Left hindlimb (tissue), 1 donor: ENCODE results near the gene MPHOSPH9.
A peak's percentile ranks its signal among the peaks of the same experiment; 100 is the strongest.

Source experiments
- DNase-seq: peaks from one replicate; pipeline ENCODE4 v3.0.0-alpha.2; 2018

Gene MPHOSPH9, protein sequence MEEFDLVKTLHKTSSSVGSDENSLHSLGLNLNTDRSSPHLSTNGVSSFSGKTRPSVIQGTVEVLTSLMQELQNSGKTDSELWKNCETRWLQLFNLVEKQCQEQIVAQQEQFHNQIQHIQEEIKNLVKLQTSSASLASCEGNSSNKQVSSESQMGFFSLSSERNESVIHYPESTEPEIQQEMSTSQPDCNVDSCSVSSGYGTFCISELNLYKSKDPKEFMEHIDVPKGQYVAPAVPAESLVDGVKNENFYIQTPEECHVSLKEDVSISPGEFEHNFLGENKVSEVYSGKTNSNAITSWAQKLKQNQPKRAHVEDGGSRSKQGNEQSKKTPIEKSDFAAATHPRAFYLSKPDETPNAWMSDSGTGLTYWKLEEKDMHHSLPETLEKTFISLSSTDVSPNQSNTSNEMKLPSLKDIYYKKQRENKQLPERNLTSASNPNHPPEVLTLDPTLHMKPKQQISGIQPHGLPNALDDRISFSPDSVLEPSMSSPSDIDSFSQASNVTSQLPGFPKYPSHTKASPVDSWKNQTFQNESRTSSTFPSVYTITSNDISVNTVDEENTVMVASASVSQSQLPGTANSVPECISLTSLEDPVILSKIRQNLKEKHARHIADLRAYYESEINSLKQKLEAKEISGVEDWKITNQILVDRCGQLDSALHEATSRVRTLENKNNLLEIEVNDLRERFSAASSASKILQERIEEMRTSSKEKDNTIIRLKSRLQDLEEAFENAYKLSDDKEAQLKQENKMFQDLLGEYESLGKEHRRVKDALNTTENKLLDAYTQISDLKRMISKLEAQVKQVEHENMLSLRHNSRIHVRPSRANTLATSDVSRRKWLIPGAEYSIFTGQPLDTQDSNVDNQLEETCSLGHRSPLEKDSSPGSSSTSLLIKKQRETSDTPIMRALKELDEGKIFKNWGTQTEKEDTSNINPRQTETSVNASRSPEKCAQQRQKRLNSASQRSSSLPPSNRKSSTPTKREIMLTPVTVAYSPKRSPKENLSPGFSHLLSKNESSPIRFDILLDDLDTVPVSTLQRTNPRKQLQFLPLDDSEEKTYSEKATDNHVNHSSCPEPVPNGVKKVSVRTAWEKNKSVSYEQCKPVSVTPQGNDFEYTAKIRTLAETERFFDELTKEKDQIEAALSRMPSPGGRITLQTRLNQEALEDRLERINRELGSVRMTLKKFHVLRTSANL

DNA sequence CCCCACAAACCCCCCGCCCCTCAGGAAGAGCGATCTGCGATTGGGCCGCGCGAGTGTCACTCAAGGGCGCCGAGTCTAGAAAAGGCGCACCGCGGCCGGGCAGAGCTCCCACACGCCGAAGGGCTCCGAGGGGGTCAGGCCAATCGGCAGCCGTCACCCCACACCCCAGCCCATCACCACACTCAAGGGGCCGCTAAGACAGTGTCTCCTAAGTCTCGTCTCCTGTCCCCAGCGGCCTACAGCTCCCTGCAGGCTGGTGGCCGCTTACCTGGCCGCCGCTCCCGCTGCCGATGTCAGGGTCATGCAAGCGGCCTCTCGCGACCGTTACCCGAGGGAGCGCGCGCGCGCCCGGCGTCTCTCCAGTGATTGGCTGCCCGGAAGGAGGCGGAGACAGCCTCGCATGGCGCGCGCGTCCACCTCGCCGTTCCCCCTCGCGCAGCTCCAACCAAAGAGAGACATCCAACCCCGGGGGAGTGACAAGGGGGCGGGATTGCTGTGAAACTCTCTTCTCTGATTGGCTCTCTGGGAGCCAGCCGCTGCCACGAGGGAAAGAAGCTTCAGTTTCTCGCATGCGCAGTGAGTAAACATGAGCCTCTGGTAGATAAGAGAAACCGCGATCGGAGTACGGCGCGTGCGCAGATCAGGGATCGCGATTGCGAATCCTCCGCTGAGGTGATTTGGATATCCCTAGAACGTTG lies at the start of gene MPHOSPH9, which contains the start of gene MTRFR:
MPHOSPH9 (minus strand) TSS at position 335 of the 698 bp plus-strand sequence. CDS start 2,777 bp downstream, outside the sequence.
MTRFR (plus strand) TSS at position 630 of the 698 bp plus-strand sequence. CDS start 20,239 bp downstream, outside the sequence.
- peak; percentile 100 for DNase-seq

DNA sequence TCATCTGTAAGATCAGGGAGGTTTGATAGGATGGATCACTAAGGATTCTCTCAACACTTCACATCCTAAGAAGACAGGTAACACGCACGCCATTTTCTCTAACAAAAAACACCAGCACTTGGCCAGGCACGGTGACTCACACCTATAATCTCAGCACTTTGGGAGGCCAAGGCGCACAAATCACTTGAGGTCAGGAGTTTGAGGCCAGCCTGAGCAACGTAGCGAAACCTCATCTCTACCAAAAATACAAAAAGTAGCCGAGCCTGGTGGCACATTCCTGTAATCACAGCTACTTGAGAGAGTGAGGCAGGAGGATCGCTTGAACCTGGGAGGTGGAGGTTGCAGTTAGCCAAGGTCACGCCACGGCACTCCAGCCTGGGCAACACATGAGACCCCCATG lies 49.2 kb upstream of the MPHOSPH9 start:
- DNase-seq = no peak

DNA sequence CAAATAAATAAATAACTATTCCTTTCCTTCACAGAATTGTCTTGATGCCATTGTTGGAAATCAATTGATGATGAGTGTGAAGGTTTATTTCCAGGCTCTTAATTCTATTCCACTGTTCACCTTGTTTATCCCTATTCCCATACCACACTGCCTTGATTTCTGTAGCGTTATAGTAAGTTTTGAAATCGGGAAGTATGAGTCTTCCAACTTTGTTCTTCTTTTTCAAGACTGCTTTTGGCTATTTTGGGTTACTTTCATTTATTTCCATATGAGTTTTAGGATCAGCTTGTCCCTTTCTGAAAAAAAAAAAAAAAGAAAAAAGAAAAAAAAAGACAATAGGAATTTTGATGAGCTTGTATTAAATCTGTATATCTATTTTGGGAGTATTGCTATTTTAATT lies 48.0 kb upstream of the MPHOSPH9 start:
- DNase-seq = no peak

DNA sequence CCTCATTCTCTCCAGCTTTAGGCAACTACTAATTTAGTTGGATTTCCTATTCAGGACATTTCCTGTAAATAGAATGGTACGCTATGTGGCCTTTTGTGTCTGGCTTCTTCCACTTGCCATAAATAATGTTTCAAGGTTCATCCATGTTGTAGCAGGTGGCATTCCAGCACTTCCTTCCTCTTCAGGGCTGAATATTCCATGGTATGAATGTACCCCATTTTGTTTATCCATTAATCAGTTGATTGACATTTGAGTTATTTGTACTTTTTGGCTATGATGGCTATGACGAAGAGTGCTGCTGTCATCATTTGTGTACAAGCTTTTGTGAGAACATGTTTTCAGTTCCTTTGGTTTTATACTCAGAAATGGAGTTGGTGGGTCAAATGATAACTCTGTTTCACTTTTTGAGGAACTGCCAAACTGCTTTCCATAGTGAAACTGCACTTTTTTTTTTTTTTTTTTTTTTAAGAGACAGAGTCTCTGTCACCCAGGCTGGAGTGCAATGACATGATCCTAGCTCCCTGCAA lies 45.2 kb upstream of the MPHOSPH9 start:
- no peak for DNase-seq

DNA sequence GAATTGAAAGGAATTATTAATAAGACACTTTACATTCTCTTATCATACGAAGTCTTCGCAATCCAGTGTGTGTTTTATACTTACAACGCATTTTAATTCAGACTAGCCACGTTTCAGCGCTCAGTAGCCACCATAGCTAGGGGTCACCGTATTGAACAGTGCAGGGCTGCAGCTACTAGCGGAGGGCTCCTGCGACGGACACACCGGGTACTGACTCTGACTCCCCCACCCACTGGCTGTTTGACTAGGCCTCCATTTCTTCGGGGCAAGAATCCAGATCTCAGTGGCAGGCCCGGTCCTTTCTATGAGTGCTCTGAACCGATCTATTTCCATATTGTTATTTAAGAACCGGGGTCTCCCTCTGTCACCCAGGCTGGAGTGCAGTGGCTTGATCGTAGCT lies 40.2 kb upstream of the MPHOSPH9 start:
- DNase-seq = no peak

DNA sequence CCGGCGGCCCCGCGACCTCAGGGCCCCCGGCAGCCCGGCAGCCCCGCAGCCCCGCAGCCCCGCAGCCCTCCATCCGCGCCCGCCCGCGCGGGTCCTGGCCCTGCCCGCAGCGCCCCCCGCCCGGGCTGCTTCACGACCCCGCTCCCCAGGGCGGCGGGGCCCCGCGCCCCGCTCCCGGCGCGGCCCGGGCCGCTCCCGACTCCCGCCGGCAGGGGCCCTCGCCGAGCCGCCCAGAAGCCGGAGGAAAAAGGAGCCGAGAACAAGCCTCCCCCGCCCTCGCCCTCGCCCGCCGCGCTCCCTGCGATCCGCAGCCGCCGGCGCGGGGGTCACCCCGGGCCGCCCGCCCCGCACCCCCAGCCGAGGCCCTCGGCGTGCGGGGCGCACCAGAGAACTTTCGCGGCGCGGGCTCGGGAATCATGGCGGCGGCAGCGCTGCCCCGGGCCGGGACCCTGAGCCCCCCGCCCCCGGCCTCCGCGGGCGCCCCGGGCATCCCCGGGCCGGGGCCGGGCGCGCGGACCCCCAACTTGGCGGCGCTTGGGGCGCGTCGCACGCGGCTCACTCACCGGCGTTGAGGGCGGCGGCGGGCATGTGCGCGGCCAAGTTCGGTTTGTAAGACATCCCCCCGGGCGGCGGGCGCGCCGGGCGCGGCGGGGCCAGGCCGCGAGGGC lies 38.2 kb upstream of the MPHOSPH9 start:
- peak; percentile 77 for DNase-seq

DNA sequence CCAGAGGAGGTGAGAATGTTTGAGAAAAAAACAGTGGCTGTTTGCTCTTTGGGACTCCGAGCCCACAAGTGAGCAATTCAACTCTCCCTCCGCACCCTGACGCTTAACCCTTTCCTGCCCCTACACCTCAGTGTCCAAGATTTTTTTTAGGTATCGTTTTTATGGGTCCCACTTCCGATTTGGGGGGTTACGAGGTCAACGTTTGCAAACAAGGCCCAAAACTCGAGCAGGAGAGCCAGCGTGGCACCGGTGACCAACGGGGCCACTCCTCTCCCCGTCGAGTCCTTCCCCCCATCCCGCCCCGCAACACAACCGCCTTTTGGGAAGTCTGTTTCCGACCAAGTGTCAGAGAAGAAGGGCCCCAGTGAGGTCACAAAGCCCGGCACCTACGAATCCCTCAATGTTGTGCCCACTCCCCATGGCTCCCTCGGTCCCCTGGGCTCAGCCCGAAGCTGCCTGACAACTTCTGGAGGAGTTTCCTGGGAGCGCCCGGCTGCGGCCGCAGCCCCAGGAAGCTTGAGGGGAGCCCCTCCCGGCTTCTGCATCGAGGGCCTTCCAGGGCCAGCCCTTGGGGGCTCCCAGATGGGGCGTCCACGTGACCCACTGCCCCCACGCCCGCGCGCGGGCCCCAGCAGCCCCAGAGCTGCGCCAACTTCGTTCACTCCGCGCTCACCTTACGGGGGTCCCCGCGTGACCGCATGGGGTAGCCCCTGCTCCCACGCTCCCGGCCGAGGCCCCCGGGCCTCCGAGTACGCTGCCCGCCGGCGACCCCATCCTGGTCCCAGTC lies 37.5 kb upstream of the MPHOSPH9 start:
- DNase-seq = peak; percentile 65

DNA sequence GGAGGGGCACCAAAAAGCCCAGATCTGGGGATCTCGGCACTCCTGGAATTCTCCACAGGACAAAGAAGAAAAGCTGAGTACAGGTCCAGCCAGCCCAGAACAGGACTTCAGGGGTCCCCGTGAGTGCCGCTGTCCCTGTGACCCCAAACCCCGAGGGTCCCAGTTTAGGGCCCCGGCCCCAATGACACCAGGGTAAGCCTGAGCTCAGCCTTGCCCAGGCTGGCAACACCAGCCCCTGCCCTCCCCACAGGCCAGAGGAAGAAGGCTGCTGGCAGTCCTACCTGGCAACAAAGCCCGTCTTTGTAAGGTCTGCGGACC lies 36.9 kb upstream of the MPHOSPH9 start:
- no peak for DNase-seq

DNA sequence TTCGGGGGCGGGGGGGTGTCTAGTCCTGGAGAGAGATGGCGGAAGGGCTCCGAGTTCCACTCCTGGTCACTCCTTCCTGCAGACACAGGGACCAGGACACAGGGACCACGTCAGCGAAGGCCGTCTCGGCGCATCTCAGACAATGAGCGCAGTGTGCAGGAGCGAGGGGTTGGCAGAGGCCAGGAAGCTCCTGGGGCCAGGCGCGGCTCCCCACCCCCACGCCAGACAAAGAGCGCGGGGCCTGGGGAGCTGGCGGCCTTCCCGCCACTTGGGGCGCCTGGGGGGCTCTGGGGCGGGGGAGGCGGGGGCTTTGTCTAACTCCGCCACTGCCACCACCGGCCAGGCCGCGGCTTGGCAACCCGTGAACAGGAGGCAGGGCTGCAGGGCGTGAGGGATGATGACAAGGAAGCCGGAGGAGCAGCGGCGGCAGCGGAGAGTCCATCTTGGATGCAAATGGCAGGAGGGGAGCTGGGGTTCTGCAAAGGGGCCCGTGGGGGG lies 36.5 kb upstream of the MPHOSPH9 start:
- peak; percentile 91 for DNase-seq

DNA sequence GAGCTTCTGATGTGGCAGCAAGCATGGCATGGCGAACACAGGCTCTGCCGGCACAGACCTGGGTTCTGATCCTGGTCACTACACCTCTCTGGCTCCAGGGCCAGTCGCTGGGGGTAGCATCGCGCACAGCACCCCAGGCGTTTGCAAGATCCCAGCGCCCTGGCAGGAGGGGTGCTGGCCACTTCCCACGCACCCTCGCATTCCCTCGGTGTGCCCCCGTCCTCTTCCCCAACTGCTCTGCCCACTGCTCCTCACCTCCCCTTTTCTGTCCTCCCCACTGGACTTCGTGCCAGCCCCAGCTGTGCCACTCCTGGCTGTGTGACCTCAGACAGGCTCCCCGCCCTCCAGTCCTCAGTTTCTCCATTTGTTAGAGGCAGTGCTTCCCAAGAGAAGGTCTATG lies 35.9 kb upstream of the MPHOSPH9 start:
- DNase-seq = peak; percentile 39

DNA sequence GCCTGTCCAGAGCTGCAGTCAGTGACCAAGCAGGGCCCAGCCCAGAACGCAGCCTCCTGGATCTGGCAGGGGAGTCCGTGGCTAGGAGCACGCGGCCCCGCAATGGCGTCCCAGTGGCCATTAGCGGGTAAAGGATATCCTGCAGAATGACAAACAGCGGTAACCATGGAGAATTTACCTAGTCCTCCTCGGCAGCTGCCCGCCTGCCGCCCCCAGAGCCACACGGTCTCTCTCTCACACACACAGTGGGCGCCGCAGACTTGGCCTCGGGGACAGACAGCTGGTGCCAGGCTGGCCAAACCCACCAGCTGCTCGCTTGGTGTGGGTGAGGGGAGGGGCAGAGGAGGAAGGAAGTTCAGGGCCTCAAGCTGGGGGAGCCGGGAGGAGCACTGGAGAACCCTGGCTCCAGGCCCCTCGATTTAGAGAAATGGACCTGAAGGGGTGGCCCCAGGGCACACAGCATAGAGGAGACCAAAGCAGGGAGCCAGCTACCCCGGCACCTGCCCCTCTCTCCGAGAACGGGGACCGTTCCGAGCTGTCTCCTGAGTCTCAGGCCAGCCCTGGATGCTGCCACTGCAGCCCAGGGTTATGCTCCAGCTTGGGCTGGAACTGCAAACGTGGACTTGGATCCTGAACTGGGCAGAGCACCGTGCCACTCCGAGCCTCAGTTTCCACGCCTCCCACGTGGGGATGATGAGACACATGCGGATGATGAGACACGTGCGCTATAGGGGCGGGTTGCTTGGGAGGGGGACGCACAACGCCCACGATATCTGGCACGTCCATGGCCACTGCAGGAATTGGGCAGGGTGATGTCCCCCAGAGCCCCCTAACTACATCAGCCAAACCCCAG lies 35.3 kb upstream of the MPHOSPH9 start:
- DNase-seq = peak; percentile 86

DNA sequence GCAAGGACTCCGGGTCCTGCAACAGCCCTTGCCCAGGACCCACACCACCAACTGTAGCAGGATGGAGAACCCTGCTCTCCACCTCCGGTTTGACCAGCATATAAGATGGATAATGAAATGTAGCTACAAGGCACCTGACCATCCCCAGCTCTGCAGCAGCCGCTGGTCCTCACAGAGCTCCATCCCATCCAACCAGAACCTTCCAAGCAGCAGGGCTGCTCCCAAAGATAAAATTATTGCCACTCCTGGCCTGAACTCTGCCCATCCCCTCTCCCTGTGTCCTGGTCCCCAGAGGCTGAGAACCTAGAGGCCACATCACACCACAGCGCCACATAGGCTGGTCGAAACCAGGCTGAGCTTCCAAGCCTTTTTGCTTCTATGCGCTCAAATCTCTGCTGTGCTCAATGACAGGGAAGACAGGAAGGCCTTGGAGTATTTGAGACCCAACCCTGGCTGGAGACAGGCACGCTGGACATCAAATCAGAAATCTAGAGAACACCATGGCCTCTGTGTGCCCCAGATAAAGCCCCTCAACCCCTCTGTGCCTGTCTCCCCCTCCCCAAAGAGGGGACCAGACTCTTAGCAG lies 34.5 kb upstream of the MPHOSPH9 start:
- no peak for DNase-seq

DNA sequence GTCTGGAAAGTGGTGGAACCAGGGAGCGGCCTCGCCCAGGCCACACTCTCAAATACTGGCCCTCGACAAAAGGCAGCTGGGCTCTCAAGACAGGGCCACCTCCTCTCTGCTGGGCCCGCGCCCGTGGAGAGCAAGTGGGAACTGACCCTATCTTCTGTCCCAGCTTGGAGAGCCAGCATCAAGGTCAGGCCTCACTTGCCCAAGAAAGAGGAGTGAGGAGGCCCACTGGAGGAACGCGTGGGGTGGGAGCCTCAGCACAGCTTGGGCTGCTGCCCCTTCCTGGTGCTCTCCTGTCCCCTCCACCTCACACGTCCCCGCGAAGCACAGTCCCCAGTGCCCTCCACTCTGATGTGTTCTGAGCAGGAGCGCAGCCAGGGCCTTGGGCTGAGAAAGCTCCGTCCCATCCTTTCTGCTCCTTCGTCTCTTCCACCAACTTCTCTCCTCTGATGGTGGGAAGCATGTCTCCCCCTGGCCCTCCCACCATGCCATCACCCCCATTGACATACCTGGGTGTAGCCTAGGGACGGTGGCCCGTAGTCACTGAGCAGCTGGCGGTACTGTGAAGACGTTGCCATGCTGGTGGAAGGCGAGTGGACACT lies 33.8 kb upstream of the MPHOSPH9 start:
- no peak for DNase-seq

DNA sequence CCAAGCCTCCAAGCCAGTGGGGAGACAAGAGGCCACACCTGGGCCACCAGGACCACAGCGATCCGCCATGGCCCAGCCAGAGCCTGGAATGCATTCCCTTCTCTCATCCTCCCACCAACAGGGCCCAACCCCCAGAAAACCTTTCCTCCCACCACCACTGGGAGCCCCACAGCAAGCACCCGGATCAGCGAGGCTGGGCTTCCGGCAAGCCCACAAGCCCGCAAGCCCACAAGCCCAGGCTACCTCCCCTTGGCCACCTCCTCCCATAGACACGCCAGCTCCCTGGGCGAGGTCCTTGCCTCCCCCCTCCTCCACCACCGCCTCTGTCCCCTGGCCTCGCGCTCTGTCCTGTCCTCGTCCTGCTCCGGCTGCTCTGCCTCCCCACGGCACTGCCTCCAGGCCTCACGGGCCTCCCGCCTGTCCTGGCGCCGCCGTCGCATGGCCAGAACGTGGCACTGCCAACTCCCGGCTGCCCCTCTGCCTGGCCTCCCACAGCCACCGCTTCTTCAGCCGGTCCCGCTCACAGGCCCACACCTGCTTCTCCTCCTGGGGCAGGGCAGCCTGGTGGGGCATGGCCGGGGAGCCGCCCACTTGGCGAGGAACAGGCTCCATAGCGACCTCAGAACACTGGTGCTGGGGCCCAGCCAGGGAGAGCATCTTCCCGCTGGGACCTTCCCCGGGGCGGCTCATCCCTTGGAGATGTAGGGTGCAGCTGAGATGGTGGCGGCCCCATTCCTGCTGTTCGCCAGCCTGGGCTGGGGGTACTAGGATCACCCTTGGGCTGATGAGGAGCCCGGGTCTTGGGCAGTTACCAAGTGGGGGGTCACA lies 33.1 kb upstream of the MPHOSPH9 start:
- no peak for DNase-seq

DNA sequence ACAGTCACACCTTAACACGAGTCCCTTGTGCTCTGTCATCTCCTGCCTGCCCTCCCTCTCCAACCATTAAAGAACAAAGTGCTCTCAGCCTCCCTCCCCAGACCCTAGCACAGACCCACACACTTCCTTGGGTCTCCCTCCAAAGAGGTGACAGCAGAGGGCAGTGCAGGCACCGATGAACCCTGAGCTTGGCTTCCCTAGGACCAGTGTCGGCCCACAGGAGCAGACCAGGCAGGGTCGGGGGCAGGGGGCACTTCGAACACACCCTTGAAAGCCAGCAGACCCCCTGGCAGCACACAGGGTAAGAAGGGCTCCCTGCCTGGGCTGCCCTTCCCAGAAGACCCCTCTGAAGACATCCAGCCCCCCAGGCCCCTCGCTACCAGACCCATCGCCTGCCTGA lies 31.7 kb upstream of the MPHOSPH9 start:
- DNase-seq = no peak

DNA sequence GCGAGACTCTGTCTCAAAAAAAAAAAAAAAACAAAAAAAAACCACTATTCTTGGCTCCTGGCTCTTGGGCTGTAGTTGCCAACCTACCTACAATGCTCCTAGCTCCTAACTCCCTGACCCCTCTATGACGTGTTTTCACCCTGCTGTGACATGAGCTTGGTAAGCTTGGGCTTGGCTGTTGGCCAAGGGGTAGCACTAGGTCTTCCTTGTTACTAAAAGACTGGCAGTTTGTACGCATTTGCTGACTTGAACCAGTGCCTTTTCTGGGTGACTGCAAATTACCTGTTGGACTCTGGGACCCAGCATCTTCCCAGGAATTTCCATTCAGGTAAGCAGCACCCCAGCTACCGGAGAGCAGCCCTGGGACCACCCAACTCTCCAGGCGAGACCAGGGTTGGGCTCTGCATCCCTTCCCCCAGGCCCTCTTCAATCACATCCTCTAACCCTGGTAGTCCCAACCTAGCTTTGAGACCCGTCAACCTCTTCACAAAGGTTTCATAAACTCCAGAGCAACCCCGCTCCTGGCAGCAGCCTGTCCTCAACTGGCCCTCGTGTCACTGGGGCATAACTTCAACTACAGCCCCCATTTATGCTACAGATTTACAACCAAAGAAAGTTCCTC lies 30.4 kb upstream of the MPHOSPH9 start:
- DNase-seq = no peak

DNA sequence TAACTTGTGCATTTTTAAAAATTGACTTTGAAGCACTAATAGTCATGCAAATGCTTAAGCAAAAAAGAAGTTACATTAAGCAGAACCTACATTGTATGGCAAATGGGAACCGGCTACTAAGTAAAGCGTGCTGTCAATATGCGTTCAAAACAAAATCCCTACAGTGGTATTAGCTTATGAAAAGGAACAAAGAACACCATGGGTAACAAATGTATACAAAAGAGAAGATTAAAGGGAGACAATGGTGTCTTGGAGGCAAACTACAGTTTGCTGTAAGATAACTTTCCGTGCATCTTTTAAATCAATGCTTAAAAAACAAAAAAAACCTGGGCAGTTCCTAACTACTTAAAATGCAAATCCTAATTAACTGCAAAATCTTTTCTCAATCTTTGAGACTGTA lies 28.3 kb upstream of the MPHOSPH9 start:
- DNase-seq = no peak

DNA sequence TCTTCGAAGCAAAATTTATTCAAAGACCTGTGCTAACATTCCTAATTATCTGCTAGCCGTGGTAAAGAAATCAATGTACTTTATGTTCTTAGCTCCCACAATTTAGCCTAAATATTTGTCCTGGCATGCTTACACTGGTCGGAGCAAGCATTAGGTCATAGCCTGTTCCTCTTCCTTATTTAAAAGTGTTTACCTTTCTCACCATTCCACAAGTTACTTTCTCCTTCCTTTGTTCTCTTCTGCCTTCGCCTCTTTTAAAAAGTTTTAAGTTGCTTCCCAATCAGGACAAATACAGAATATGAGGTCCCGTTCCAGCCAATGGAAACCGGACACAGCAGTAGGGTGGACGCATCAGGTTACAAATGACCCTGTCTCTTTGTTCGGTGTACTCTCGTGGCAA lies 27.1 kb upstream of the MPHOSPH9 start:
- DNase-seq = no peak
